RPMI8226 (cell line): ENCODE results near the gene C19orf33.
"Not testable (repeated sequence)": the region's sequence is repeated elsewhere in the genome, so short reads cannot be mapped to it uniquely, and the experiment has no call there.

Experiments used
- DNase-seq: peaks from one replicate; pipeline ENCODE4 v3.0.0-alpha.2; 2015

Gene C19orf33

DNA sequence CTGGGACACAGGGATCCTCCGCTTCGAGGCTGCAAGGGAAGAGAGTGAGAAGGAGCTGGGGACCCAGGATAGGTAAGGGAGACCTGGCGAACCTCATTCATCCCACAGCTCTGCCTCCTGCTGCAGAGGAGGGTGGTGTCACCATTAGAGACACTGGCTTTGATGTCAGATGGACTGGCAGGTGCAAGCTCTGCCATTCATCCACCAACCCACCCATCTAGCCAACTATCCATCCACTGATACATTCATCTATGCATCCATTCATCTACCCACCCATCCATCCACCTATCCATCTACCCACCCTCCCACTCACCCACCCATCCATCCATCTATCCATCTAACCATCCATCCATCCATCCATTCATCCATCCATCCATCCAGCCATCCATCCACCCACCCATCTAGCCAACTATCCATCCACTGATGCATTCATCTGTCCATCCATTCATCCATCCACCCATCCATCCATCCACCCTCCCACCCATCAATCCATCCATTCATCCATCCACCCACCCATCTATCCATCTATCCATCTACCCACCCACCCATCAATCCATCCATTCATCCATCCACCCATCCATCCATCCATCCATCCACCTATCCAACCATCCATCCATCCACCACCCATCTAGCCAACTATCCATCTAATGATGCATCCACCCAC, 5.7 kb downstream of the C19orf33 start:
- no peak for DNase-seq

DNA sequence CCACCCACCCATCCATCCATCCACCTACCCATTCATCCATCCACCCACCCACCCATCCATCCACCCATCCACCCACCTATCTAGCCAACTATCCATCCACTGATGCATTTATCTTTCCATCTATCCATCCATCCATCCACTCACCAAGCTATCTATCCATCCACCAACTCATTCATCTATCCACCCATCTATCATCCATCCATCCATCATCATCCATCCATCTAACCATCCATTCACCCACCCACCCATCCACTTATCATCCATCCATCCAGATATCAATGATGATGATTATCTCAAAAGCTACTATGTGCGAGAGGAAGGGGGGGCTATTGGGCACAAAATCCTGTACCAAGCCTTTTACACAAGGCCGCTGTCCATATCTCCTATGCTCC, 6.2 kb downstream of the C19orf33 start:
- DNase-seq = no peak

DNA sequence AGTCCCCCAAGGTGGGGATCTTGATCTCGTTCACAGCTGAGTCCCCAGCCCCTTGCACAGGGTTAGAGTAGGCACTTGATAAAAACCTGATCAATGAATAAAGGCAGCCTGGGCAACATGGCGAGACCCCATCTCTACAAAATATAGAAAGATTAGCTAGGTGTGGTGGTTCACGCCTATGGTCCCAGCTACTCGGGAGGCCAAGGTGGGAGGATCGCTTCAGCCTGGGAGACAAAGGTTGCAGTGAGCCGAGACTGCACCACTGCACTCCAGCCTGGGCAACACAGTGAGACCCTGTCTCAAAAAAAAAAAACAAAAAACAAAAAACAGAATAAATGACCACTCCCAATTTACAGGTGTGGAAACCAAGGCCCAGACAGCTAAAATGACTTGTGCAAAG, 6.9 kb downstream of the C19orf33 start:
- DNase-seq = no peak

DNA sequence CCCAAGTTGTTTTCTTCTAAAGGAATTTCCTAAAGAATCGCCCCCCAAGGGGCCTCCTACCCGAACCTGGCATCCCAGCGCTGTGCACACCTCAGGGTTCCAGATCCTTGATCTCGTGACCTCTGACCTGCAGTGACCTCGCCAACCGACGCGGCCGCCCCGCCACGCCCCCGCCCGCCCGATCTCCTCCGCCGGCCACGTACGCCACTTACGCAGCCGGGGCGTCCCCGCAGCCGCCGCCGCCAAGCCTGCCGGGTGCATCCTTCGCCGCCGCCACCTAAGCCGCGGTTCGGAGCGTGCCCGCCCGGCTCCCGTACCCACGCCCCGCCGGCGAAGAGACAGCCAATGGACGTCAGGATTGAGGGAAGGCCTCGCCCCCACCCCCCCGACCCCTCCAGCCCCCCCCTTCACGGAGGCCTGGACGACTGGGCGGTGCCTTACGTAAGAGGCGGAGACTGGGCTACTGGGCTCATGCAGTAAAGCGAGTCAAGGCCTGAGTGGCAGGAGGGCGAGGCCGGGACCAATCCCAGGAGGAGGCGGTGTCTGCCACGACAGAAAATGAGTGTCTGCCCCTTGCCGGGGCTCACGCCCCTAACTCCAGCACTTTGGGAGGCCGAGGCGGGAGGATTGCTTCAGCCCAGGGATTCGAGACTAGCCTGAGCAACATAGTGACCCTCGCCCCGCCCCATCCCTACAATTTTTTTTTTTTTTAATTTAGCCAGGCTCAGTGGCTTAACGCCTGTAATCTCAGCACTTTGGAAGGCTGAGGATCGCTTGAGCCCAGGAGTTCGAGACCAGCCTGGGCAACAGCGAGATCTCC, 11.8 kb downstream of the C19orf33 start, which contains the start of gene YIF1B:
TSS of gene YIF1B (minus strand) at position 291 of the 820 bp plus-strand sequence. CDS start at position 261, 30 bp downstream.
- DNase-seq = peak; percentile 94

DNA sequence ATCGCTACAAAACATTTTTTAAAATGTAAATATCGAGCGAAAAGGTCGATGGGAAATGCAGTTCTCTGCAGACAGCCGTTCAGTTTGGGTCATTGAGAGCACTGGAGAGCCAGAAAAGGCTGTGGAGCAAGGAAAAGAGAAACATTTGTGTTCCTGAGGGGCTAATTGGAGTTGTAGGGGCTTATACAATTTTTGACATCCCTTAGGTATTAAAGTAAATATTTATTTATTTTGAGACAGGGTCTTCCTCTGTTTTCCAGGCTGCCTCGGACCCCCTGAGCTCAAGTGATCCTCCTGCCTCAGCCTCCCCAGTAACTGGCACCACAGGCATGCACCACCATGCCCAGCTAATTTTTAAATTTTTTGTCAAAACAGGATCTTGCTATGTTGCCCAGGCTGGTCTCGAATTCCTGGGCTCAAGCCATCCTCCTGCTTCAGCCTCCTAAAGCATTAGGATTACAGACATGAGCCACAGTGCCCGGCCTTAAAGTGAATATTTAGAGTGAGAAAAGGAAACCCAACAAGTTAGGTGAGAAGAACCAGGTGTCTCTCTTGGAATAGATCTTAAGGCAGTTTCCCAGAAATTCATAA, 12.5 kb downstream of the C19orf33 start:
- no peak for DNase-seq

DNA sequence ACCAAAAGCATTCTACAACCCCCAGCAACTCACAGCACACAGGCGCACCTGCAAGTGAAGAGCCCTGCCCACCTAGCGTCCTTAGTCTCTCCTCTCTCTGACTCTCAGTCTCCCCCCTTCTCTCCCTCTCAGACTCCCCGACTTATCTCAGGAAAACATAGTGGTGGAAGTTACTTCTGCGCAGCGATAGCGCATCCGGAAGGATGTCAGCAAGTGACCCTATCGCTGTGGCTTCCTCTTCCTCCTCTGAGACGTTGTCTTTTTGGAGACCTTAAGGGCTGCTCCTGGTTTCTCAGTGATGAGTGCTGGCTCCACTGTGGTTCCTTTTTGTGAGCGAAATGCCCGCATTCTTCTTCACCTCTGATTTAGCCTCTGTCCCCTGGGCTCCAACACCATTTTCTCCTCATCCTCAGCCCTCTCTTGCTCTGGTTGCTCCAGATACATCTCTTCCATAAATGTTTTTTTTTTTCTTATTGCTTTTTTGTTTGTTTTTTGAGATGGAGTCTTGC, 13.1 kb downstream of the C19orf33 start:
- no peak for DNase-seq

DNA sequence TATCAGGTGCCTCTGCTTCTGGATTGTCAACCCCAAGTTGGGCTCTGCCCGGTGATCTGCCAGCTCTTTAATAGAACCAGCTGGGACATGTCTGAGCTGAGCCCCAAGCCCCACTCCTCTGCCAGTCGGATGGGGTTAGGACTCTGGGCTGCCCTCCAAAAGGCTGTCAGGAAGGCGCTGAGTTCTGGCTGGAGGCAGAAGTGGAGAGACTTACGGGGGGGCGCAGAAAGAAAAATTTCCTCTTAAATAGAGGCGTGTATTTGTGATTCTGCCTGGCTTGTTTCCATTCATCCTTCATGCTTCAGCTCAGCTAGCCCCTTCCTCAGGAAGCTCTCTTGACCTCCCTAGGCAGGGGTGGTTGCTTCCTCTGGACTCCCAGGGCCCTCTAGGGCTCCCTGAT, 14.6 kb downstream of the C19orf33 start:
- no peak for DNase-seq

DNA sequence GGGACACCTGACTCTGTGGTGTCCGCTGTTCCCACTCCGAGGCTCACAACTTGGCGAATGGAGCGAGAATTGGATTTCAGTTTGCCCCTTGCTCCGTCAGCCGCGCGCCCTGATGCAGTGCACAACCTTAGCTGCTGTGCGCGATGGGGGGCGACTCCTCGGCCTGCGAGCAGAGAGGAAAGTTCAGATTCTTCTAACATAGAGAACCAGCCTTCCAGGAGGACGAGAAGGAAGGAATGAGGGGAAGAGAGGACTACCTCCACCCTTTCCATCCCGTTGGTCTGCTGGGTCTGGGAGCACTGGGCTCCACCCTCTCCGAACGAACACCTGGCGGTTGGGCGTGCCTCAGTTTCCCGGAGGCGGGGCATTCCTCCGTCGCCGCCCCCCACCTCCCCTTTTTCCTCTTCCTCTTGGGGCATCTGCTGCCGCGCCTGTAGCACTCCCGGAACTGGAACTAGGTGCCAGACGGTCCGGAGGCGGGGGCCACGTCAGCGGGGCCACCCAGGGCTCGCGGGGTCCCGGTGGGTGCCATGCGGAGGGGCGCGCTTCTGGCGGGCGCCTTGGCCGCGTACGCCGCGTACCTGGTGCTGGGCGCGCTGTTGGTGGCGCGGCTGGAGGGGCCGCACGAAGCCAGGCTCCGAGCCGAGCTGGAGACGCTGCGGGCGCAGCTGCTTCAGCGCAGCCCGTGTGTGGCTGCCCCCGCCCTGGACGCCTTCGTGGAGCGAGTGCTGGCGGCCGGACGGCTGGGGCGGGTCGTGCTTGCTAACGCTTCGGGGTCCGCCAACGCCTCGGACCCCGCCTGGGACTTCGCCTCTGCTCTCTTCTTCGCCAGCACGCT, 15.6 kb downstream of the C19orf33 start, which contains the start of gene KCNK6:
TSS of gene KCNK6 (plus strand) at position 425 of the 838 bp plus-strand sequence. CDS start at position 531, 106 bp downstream.
- DNase-seq = peak; percentile 26

DNA sequence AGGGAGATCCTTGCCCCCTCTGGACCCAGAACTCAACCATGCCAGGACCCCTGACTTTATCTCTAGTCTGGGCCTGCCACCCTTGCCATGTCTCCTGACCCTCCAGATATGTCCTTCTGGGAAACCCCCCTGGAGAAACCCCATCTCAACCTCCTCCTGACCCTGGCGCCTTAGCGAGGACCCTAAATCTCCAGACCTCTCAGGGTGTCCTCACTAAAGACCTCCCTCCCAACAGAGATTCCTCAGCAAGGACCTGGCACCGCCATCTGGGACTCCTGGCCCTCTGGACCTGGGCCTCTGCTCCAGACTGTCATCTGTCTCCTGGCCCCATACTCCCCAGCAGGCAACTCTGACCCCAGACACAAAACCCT, 16.9 kb downstream of the C19orf33 start:
- DNase-seq = no peak

DNA sequence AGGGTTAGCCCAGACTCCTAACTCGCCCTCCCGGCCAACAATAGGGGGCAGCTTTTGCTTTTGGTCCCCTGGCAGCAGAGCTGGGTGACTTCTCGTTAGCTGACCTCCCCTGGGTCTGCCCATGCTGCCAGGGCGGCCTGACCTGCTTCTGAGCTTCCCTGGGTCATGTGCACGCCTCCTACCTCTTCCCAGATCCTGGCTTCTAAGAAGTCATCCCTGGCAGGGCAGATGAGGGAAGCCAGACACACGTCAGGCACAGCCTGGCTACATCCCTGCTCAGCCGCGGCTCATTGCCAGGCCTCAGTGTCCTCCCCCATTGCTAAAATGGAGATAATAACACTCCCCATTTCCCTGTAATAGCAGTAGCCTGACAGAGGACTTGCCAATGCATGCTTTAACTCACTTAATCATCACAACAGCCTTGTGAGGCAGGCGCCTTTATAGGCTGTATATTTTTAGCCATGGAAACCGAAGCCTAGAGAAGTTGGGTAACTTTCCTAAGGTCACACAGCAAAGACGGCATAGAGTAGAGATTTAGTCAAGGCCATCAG, 17.7 kb downstream of the C19orf33 start:
- DNase-seq = no peak

DNA sequence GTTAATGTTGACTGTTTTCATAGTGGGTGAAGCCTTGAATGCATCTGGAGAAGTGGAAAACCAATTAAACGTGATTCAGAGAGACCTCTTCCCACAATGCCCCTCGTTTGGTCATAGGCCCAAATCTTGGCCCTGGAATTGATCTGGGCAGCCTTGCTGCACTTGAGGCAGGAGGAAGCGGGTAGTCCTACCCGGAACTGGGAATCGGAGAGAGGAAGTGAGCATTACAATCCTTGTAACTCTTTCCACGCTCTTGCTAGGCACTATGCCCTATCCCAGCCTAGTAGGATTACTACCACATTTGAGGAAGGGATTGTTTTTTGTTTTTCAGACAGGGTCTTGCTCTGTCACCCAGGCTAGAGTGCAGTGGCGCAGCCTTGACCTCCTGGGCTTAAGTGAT, 19.2 kb downstream of the C19orf33 start:
- no peak for DNase-seq

DNA sequence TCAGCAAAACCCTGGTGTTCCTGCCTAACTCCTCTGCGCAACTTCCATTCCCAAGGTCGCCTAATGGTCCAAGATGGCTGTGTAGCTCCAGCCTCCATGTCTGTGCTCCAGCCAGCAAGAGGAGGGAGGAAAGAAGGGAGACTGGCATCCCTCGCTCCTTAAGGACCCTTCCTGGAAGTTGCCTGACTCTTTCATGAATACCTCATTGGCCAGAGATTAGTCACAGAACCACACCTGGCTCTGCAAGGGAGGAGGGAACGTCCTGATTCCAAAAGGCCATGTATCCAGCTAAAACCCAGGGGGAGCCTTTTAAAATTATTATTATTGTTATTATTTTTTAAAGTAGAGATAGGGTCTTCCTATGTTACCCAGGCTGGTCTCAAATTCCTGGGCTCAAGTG, 20.4 kb downstream of the C19orf33 start:
- no peak for DNase-seq

DNA sequence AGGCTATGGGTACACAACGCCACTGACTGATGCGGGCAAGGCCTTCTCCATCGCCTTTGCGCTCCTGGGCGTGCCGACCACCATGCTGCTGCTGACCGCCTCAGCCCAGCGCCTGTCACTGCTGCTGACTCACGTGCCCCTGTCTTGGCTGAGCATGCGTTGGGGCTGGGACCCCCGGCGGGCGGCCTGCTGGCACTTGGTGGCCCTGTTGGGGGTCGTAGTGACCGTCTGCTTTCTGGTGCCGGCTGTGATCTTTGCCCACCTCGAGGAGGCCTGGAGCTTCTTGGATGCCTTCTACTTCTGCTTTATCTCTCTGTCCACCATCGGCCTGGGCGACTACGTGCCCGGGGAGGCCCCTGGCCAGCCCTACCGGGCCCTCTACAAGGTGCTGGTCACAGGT, 22.5 kb downstream of the C19orf33 start:
- DNase-seq = no peak

DNA sequence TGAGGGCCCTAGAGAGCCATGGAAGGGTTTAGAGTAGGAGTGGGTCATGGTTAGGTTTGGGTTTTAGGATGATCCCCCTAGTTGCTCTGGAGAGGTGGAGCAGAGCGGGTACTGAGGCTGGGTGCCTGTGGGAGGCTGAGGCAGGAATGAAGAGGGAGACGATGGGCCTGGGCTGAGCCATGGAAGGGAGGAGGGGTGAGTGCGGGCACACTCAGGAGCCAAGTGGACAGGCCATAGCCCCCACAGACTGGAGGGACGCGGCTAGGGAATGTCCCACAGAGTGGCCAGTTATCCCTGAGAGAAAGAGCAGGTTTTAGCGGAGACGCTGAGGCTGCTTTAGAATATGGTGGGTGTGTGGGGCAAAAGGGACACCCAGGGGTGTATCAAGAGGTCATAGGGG, 25.6 kb downstream of the C19orf33 start:
- DNase-seq = no peak

DNA sequence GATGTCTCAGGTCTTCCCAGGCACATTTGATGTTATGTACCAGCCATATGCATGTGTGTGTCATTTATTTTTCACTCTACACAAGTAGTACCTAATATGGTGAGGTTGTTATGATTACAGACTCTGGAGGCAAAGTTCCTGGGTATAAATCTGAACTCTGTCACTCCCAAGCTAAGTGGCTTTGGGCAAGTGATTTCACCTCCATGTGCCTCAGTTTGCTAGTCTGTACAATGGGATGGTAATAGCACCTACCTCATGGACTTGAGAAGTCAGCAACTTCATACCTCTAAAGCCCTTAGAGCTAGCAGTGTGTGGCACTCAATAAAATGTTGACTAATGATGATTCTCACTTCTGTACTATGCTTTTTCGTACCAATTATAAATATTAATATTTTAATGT, 27.7 kb downstream of the C19orf33 start:
- DNase-seq = no peak

DNA sequence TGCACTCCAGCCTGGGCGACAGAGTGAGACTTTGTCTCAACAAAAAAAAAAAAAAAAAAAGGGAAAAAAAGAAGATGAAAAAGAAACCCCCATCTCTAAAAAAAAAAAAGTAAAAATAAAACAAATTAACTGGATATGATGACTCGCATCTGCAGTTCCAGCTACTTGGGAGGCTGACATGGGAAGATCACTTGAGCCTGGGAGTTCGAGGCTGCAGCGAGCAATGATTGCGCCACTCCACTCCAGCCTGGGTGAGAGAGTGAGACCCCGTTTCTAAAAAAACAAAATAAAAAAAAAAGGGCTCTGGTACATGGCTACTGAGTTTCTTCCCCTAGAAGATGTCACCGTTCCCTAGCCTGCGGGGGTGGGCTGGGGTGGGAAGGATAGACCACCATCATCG, 29.2 kb downstream of the C19orf33 start:
- no peak for DNase-seq

DNA sequence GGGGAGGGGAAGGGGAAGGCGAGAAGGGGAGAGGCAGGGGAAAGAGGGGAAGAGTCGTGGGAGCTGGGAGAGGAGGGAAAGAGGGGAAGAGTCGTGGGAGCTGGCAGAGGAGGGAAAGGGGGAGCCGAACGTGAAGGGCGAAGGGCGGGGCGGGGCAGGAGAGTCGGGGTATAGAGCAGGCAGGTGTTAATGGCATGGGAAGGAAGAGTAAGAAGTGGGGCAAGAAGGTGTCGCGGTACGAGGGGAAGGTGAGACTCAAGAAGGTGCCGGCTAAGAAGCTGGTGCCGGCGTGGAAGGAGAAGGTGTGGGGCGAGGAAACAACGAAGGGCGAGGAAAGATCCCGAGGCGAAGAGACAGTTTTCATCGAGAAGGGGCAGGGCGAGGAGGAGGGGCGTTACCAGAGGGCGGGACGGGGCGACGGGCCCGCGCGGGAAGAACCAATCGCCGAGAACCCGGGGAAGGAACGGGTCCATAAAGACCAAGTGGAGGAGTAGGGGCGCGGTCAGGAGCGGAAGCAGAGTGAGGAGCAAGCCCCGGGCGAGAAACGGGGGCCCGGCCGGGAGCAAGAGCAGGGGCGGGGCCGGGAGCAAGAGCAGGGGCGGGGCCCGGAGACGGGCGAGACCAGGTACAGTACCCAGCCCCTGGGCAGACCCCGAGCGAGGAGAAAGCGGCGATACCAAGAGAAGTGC, 32.0 kb downstream of the C19orf33 start:
- DNase-seq = peak; percentile 92

DNA sequence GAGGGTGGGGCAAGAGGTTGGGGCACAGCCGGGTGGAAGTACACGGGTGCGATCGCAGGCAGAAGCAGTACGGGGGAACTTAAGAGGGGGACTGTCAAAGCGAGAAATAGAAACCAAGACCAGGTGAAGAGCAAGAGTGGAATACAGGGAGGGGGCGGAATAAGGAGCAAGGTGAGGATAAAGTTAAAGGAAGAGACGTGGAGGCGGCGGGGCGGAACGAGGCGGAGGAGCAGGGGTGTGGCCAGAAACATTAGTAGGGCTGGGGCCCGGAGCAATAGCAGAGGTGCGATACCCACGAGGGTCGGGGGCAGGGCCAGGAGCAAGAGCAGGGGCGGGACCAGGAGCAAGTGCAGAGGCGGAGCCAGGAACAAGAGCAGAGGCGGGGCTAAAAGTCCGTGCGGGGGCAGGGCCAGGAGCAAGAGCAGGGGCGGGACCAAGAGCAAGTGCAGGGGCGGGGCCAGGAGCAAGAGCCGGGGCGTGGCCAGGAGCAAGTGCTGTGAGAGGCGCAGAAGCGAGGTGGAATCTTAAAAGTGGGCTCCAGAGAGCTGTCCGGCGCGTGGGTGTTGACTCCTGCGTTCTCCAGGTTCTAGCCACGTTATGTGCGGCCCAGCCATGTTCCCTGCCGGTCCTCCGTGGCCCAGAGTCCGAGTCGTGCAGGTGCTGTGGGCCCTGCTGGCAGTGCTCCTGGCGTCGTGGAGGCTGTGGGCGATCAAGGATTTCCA, 32.7 kb downstream of the C19orf33 start:
- peak; percentile 93 for DNase-seq

DNA sequence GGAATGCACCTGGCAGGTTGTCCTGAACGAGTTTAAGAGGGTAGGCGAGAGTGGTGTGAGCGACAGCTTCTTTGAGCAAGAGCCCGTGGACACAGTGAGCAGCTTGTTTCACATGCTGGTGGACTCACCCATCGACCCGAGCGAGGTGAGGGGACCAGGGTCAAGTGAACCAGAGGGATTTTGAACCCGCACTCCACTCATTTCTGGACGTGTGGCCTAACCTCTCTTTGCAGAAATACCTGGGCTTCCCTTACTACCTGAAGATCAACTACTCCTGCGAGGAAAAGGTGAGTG, 33.3 kb downstream of the C19orf33 start:
- DNase-seq = no peak

DNA sequence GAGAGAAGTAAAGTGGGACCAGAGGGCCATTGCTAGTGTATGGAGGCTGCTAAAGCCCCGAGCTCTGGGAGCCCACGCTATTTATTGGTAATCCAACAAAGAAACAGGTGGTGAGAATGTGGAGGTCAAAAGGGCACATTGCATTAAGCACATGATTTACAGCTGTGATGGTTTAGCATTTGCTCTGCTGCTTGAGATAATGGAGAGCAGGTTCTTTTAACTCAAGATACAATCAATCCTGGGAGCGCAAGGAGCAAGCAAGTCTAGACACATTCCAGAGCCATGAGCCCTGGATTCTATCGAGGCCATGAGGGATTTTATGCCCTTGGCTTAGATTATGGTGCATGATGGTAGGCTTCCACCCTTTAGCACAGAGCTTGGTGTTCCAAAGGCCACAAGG, 35.0 kb downstream of the C19orf33 start:
- not testable (repeated sequence) for DNase-seq

DNA sequence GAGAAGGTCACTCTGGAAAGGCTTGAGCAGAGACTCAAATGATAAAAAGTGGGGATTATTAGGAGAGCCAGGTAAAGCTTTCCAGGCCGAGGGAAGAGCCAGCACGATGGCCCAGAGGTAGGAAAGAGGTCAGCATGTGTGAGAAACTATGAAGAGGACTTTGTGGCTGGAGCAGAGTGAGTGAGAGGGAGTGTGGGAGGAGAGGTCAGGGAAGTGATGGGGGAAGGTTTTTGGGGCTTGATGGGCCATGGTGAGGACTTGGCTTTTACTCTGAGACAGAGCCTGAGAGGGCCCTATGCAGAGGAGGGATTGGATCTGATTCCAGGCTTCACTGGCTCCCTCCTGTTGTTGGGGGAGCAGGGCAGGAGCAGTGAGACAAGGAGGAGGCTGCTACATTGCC, 36.9 kb downstream of the C19orf33 start:
- no peak for DNase-seq
